ENCODE measurements around the gene BMP2. TPM values are rescaled to one million over a fixed set of nuclear protein-coding genes. Genes with fewer than 3 reads are reported as not detected.

BMP2 gene
- total RNA-seq, 1 experiment from 2014 or later, result 6.6 TPM

- Histone ChIP-seq H2BK15ac (ENCODE audit: low read depth, low read length) (no peak overlapping the region), H4K8ac (replicated peaks; ENCODE audit: insufficient read length, low read depth, low read length) (no peak overlapping the region), H3K27ac (ENCODE audit: insufficient read length, low read depth, low read length) (no peak overlapping the region), H3K56ac (ENCODE audit: insufficient read length, low read depth, low read length) (no peak overlapping the region), H3K4me1 (ENCODE audit: insufficient read depth, low read length) (no peaks in the 10 kb centered on the region), H2AFZ (ENCODE audit: low read length) (no peak overlapping the region), H3K9ac (ENCODE audit: extremely low read depth, insufficient read length, low read length) (no peak overlapping the region), H3K14ac (ENCODE audit: insufficient read depth, low read length) (no peak overlapping the region), H2BK120ac (ENCODE audit: low read depth, low read length, poor library complexity, severe bottlenecking) (no peak overlapping the region), H2AK5ac (ENCODE audit: insufficient read length, low read length) (no peak overlapping the region), H3K27me3 (ENCODE audit: insufficient read depth, low read length) (no peaks in the 10 kb centered on the region), H3K18ac (ENCODE audit: insufficient read length, low read depth, low read length) (no peak overlapping the region), H2BK5ac (ENCODE audit: insufficient read length, low read length) (no peak overlapping the region), H3K23ac (ENCODE audit: insufficient read length, low read depth, low read length) (no peak overlapping the region), H4K5ac (ENCODE audit: insufficient read length, low read depth, low read length) (no peak overlapping the region), H2BK12ac (ENCODE audit: insufficient read length, low read depth, low read length) (no peak overlapping the region), H2BK20ac (ENCODE audit: low read depth, low read length, poor library complexity, severe bottlenecking) (no peak overlapping the region), H3K23me2 (ENCODE audit: insufficient read length, low read depth, low read length, poor library complexity, severe bottlenecking) (no peaks in the 10 kb centered on the region), H3K79me2 (ENCODE audit: insufficient read depth, low read length) (no peaks in the 10 kb centered on the region), H3K4ac (ENCODE audit: low read depth, low read length) (no peak overlapping the region), H3K79me1 (ENCODE audit: insufficient read depth, low read depth, low read length, poor library complexity, severe bottlenecking) (no peaks in the 10 kb centered on the region), H3K9me3 (ENCODE audit: control insufficient read depth, low read depth, low read length) (no peaks in the 10 kb centered on the region), H4K20me1 (ENCODE audit: control insufficient read depth, insufficient read depth, insufficient read length) (no peaks in the 10 kb centered on the region), H3K4me2 (ENCODE audit: insufficient read depth, insufficient read length, low read length) (no peak overlapping the region), H4K91ac (ENCODE audit: insufficient read length, low read depth, low read length) (no peak overlapping the region), H3T11ph (ENCODE audit: low read length) (no peak overlapping the region)
- peaks cover 4 to 16% of the 10 kb centered on the region in 2 experiments; a peak in 3 of 4 replicates for H3K4me1 Mint-ChIP-seq
- no peak overlapping the region for H3K27ac Mint-ChIP-seq
- H3K36me3 Mint-ChIP-seq (ENCODE audit: insufficient read depth in 1 of 3, low read depth in 3 of 3), result peaks cover 0 to 28% (median 7%) of the 10 kb centered on the region in 3 experiments; a peak in 4 of 7 replicates
- H3K9me3 Mint-ChIP-seq, result no peaks in the 10 kb centered on the region
- no peak overlapping the region for H3K4me3 Mint-ChIP-seq
- TF ChIP-seq CTCF (conservative IDR thresholded peaks at IDR 0.05), result no peak
- DNase-seq, result no peak
- no peaks in the 10 kb centered on the region; the same call in 1 of the 2 replicates for H3K27me3 Mint-ChIP-seq (ENCODE audit: low read depth)
- no CpG with 5 or more reads among the region's 5 CpGs for WGBS (ENCODE audit: extremely low coverage, insufficient read length, low lambda C conversion rate)
Observed at GRCh38 chr20:6780433-6781190, 13.1 kb downstream of the BMP2 start.
